Measurements from ENCODE around the gene P2RX7.

The P2RX7 gene

GRCh38 chr12:121236776-121237175 is 104.1 kb downstream of the P2RX7 start:
- DNase-seq: no peak

DNA sequence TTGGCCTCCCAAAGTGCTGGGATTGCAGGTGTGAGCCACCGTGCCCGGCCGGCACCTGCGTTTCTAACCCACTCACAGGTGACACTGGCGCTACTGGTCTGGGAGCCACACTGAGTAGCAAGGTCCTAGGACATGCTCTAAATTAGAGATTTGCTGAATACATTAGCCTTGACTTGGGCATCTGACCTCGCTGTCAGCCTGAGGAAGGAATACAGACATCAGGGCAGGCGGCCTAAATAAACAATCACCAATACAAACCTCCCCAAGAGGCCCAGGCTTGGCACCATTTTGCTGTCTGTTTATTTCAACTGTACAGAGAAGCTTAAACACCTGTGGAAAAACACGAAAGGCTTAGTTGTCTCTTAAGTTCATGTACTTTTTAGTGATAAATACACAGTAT is 104.7 kb downstream of the P2RX7 start:
- no peak for DNase-seq
